ENCODE measurements around the gene TSTD1.

- TF ChIP-seq NFRKB (IDR thresholded peaks at IDR 0.05) (no peak), FOXM1 (IDR thresholded peaks at IDR 0.05; ENCODE audit: borderline replicate concordance) (no peak), LEF1 (IDR thresholded peaks at IDR 0.05; ENCODE audit: borderline replicate concordance) (no peak), HDGF (IDR thresholded peaks at IDR 0.05; ENCODE audit: borderline replicate concordance) (no peak), BHLHE40 (IDR thresholded peaks at IDR 0.05; ENCODE audit: borderline replicate concordance) (no peak), TARDBP (IDR thresholded peaks at IDR 0.05) (no peak), ELF4 (IDR thresholded peaks at IDR 0.05) (no peak), FOXA1 (IDR thresholded peaks at IDR 0.05) (no peak), SUZ12 (IDR thresholded peaks at IDR 0.05) (no peak), L3MBTL2 (conservative IDR thresholded peaks at IDR 0.05) (no peak), SP1 (IDR thresholded peaks at IDR 0.05) (no peak), ZNF384 (IDR thresholded peaks at IDR 0.05) (no peak)
These were observed 32.0 kb upstream of the TSTD1 start for GRCh38 chr1:161070761-161071160.

Measured in HEK293T (cell line).